AG20443 (cell line): ENCODE results near the gene ZBTB12.
A peak's percentile ranks its signal among the peaks of the same experiment; 100 is the strongest.
"Not testable (repeated sequence)": the region's sequence is repeated elsewhere in the genome, so short reads cannot be mapped to it uniquely, and the experiment has no call there.

Source experiments
- DNase-seq: peaks from one replicate; pipeline ENCODE4 v3.0.0; 2012; ENCODE audit warnings: low spot score, mixed read lengths

The ZBTB12 gene

GRCh38 chr6:31874836-31875572, 26.9 kb downstream of the ZBTB12 start:
- DNase-seq: no peak

- no peak for DNase-seq
Observed at GRCh38 chr6:31874084-31874670, 27.7 kb downstream of the ZBTB12 start.

- DNase-seq: no peak
Observed at GRCh38 chr6:31871046-31871659, 30.7 kb downstream of the ZBTB12 start.

- DNase-seq: no peak
Observed at GRCh38 chr6:31870385-31870921, 31.4 kb downstream of the ZBTB12 start.

- DNase-seq: no peak
Observed at GRCh38 chr6:31869343-31869742, 32.5 kb downstream of the ZBTB12 start.

- DNase-seq: not testable (repeated sequence)
Observed at GRCh38 chr6:31868658-31868971, 33.3 kb downstream of the ZBTB12 start.

GRCh38 chr6:31865205-31866118, 36.4 kb downstream of the ZBTB12 start:
- no peak for DNase-seq

GRCh38 chr6:31864818-31865204, 37.1 kb downstream of the ZBTB12 start:
- no peak for DNase-seq

GRCh38 chr6:31864123-31864562, 37.7 kb downstream of the ZBTB12 start:
- DNase-seq: not testable (repeated sequence)

GRCh38 chr6:31862344-31863235, 39.3 kb downstream of the ZBTB12 start, which contains the start of gene NEU1:
Gene NEU1 (minus strand): TSS chr6:31862821. CDS start chr6:31862776, 45 bp downstream.
- peak; percentile 99 for DNase-seq

GRCh38 chr6:31861919-31862343, 40.0 kb downstream of the ZBTB12 start:
- DNase-seq: no peak

- DNase-seq: no peak
Observed at GRCh38 chr6:31861150-31861549, 40.7 kb downstream of the ZBTB12 start.

GRCh38 chr6:31860349-31860748, 41.5 kb downstream of the ZBTB12 start:
- DNase-seq: no peak

GRCh38 chr6:31859923-31860322, 42.0 kb downstream of the ZBTB12 start:
- DNase-seq: no peak

- no peak for DNase-seq
Observed at GRCh38 chr6:31858707-31859106, 43.2 kb downstream of the ZBTB12 start.

- not testable (repeated sequence) for DNase-seq
Observed at GRCh38 chr6:31857774-31858173, 44.1 kb downstream of the ZBTB12 start.

- DNase-seq: not testable (repeated sequence)
Observed at GRCh38 chr6:31851980-31852718, 49.7 kb downstream of the ZBTB12 start.

GRCh38 chr6:31851485-31851832, 50.4 kb downstream of the ZBTB12 start:
- no peak for DNase-seq

- no peak for DNase-seq
Observed at GRCh38 chr6:31850765-31851484, 51.0 kb downstream of the ZBTB12 start.
